CD14-positive monocyte (primary cell): ENCODE results near the gene NHERF2. TPM values are rescaled to one million over a fixed set of nuclear protein-coding genes. Genes with fewer than 3 reads are reported as not detected.
A peak's percentile ranks its signal among the peaks of the same experiment; 100 is the strongest.

Experiments
- DNase-seq, 3 donors: peaks; one replicate each; pipeline ENCODE4 v3.0.0-alpha.2; 2011 to 2022
- H2AFZ ChIP-seq: 2 replicates; pipeline ENCODE4 v1.6.0; 2012; ENCODE audit warnings: mild to moderate bottlenecking, low read depth, low read length, inconsistent platforms; ENCODE audit not compliant: insufficient read depth, poor library complexity, severe bottlenecking
- H3K27ac ChIP-seq, 2 donors: 1 replicate in 1 of 2; 2 replicates in 1 of 2; pipeline ENCODE4 v1.5.1; 2012 to 2013; ENCODE audit warnings: low read length in 2 of 2, control low read depth in 1 of 2, inconsistent platforms in 1 of 2, low read depth in 1 of 2, mild to moderate bottlenecking in 1 of 2
- H3K27me3 ChIP-seq, 2 donors: one replicate each; pipeline versions ENCODE4 v1.6.0 to v1.6.1; 2011 to 2013; ENCODE audit warnings: low read length in 2 of 2; ENCODE audit not compliant: control insufficient read depth in 2 of 2, insufficient read depth in 2 of 2
- H3K36me3 ChIP-seq, 2 donors: replicated peaks in 1 of 2; 1 replicate in 1 of 2; 2 replicates in 1 of 2; pipeline versions ENCODE4 v1.5.1 to v1.6.1; 2012 to 2013; ENCODE audit warnings: low read length in 2 of 2, control low read depth in 1 of 2, inconsistent platforms in 1 of 2, mild to moderate bottlenecking in 1 of 2; ENCODE audit not compliant: insufficient read depth in 2 of 2, control insufficient read depth in 1 of 2
- H3K4me1 ChIP-seq, 2 donors: 1 replicate in 1 of 2; 2 replicates in 1 of 2; pipeline versions ENCODE4 v1.5.1 to v1.6.1; 2012 to 2013; ENCODE audit warnings: low read length in 2 of 2, control low read depth in 1 of 2, inconsistent platforms in 1 of 2, mild to moderate bottlenecking in 1 of 2, moderate library complexity in 1 of 2; ENCODE audit not compliant: insufficient read depth in 2 of 2, control insufficient read depth in 1 of 2
- H3K4me2 ChIP-seq: replicated peaks from 2 replicates; pipeline ENCODE3; 2012; ENCODE audit warnings: low read length, moderate library complexity, mild to moderate bottlenecking; ENCODE audit not compliant: poor library complexity, severe bottlenecking; ENCODE audit errors: extremely low read depth
- H3K4me3 ChIP-seq, 3 experiments: fragments of 200-600 bp in 1 of 3; sonication (generic) in 1 of 3; replicated peaks in 1 of 3; 1 replicate in 2 of 3; 2 replicates in 1 of 3; pipeline ENCODE4 v1.5.1; 2011 to 2013; ENCODE audit warnings: low read length in 3 of 3, mild to moderate bottlenecking in 3 of 3, control low read depth in 2 of 3, low read depth in 2 of 3, inconsistent platforms in 1 of 3, moderate library complexity in 1 of 3
- H3K79me2 ChIP-seq: 2 replicates; pipeline ENCODE4 v1.6.0; 2012; ENCODE audit warnings: mild to moderate bottlenecking, control low read depth, inconsistent platforms, low read length, moderate library complexity; ENCODE audit not compliant: insufficient read depth
- H3K9ac ChIP-seq: 2 replicates; pipeline ENCODE4 v1.6.0; 2017; ENCODE audit warnings: low read length, mild to moderate bottlenecking; ENCODE audit not compliant: insufficient read depth, poor library complexity, severe bottlenecking
- H3K9me3 ChIP-seq, 2 donors: replicated peaks in 1 of 2; 1 replicate in 1 of 2; 2 replicates in 1 of 2; pipeline versions ENCODE4 v1.5.1 to v1.6.1; 2012 to 2013; ENCODE audit warnings: low read length in 2 of 2, control low read depth in 1 of 2; ENCODE audit not compliant: control insufficient read depth in 1 of 2, insufficient read depth in 1 of 2
- H4K20me1 ChIP-seq: 2 replicates; pipeline ENCODE4 v1.6.0; 2012; ENCODE audit warnings: mild to moderate bottlenecking, low read length, control low read depth, moderate library complexity; ENCODE audit not compliant: insufficient read depth
- H3K27ac Mint-ChIP-seq, 7 donors: one replicate each; pipeline ENCODE4 v1.8.0; 2020; ENCODE audit warnings: mild to moderate bottlenecking in 7 of 7, mixed read lengths in 7 of 7, moderate library complexity in 6 of 7, inconsistent platforms in 2 of 7
- H3K27me3 Mint-ChIP-seq, 3 donors: one replicate each; pipeline ENCODE4 v1.8.0; 2021 to 2022; ENCODE audit warnings: low read depth in 3 of 3, mild to moderate bottlenecking in 3 of 3, mixed read lengths in 3 of 3, moderate library complexity in 3 of 3, inconsistent platforms in 1 of 3
- H3K36me3 Mint-ChIP-seq, 2 donors: one replicate each; pipeline ENCODE4 v1.8.0; 2020; ENCODE audit warnings: mixed read lengths in 2 of 2, inconsistent platforms in 1 of 2, mild to moderate bottlenecking in 1 of 2
- H3K4me1 Mint-ChIP-seq: one replicate; pipeline ENCODE4 v1.8.0; 2020; ENCODE audit warnings: mild to moderate bottlenecking, mixed read lengths
- H3K4me3 Mint-ChIP-seq, 2 donors: one replicate each; pipeline ENCODE4 v1.8.0; 2020; ENCODE audit warnings: mild to moderate bottlenecking in 2 of 2, mixed read lengths in 2 of 2, moderate library complexity in 1 of 2
- H3K9me3 Mint-ChIP-seq, 7 donors: one replicate each; pipeline ENCODE4 v1.8.0; 2020 to 2022; ENCODE audit warnings: mixed read lengths in 7 of 7, mild to moderate bottlenecking in 6 of 7, moderate library complexity in 6 of 7, inconsistent platforms in 2 of 7
- WGBS: methylation state at CpG from one replicate; pipeline ENCODE4 v1.1.5; 2013; ENCODE audit warnings: missing lambda C conversion rate; ENCODE audit not compliant: insufficient coverage; 5-methylcytosine and 5-hydroxymethylcytosine counted together
- intact Hi-C, 2 donors: fragments of 100-400 bp; cut with micrococcal nuclease; formaldehyde crosslinking; loops; one replicate each; pipeline versions ENCODE4 v1.15.0 to v1.15.1; 2023
- polyA plus RNA-seq, 3 donors: library from polyadenylated mRNA; depleted of rRNA in 1 of 3; unstranded in 2 of 3; stranded (reverse) in 1 of 3; fragments of 300-500 nt in 2 of 3; fragments of >200 nt in 1 of 3; fragmentation: Illumina TruSeq in 2 of 3; gene quantifications; 1 replicate in 2 of 3; 2 replicates in 1 of 3; pipeline ENCODE4 v1.2.3, GENCODE V29; 2012 to 2021
- TF ChIP-seq, protein P1 (sequence below): fragments of 200-600 bp; IDR thresholded peaks from one replicate; pipeline ENCODE4 v1.8.0; 2022; ENCODE audit warnings: antibody characterized with exemption, mild to moderate bottlenecking

NHERF2 gene
- polyA plus RNA-seq, 3 donors: 0.66 to 8.2 (median 0.78) TPM

- peaks cover 3 to 4% of the 10 kb centered on the region in 2 donors for H3K36me3 Mint-ChIP-seq
- TF ChIP-seq, protein P1, sequence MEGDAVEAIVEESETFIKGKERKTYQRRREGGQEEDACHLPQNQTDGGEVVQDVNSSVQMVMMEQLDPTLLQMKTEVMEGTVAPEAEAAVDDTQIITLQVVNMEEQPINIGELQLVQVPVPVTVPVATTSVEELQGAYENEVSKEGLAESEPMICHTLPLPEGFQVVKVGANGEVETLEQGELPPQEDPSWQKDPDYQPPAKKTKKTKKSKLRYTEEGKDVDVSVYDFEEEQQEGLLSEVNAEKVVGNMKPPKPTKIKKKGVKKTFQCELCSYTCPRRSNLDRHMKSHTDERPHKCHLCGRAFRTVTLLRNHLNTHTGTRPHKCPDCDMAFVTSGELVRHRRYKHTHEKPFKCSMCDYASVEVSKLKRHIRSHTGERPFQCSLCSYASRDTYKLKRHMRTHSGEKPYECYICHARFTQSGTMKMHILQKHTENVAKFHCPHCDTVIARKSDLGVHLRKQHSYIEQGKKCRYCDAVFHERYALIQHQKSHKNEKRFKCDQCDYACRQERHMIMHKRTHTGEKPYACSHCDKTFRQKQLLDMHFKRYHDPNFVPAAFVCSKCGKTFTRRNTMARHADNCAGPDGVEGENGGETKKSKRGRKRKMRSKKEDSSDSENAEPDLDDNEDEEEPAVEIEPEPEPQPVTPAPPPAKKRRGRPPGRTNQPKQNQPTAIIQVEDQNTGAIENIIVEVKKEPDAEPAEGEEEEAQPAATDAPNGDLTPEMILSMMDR: no peak
- peak overlapping the region in 1 of 7 donors; percentile 46 for H3K27ac Mint-ChIP-seq
- 94% methylated on average over 10 of the region's 11 CpGs for WGBS
- intact Hi-C loops: no loop called here
- H3K4me3 ChIP-seq: no peak overlapping the region
- no peaks in the 10 kb centered on the region for H3K9me3 ChIP-seq
- no peaks in the 10 kb centered on the region for H3K27me3 Mint-ChIP-seq
- H3K9ac ChIP-seq: no peak overlapping the region
- H3K79me2 ChIP-seq: peaks cover 4% of the 10 kb centered on the region
- H3K4me1 Mint-ChIP-seq: peaks cover 17% of the 10 kb centered on the region
- H3K27me3 ChIP-seq: no peaks in the 10 kb centered on the region
- no peak overlapping the region for H3K27ac ChIP-seq
- peak overlapping the region in 1 of 2 donors; percentile 4 for H3K4me3 Mint-ChIP-seq
- H3K36me3 ChIP-seq: no peaks in the 10 kb centered on the region
- H3K9me3 Mint-ChIP-seq: no peaks in the 10 kb centered on the region
- H2AFZ ChIP-seq: no peak overlapping the region
- no peak overlapping the region for H3K4me2 ChIP-seq
- DNase-seq: no peak
- H4K20me1 ChIP-seq: no peaks in the 10 kb centered on the region
- H3K4me1 ChIP-seq: peaks cover 18 to 27% of the 10 kb centered on the region in 2 donors
Observed at GRCh38 chr16:2042986-2043666, 16.4 kb downstream of the NHERF2 start.

- H4K20me1 ChIP-seq: no peaks in the 10 kb centered on the region
- peak overlapping the region; percentile 59 for H3K4me2 ChIP-seq
- H3K4me3 ChIP-seq: peak overlapping the region in 1 of 3 experiments; percentile 50
- no peaks in the 10 kb centered on the region for H3K36me3 ChIP-seq
- peak overlapping the region; percentile 17 for H3K9ac ChIP-seq
- intact Hi-C loops: no loop called here
- DNase-seq: no peak
- H3K4me3 Mint-ChIP-seq: peak overlapping the region; percentile 48 to 53
- H3K9me3 Mint-ChIP-seq: no peaks in the 10 kb centered on the region
- H3K27me3 Mint-ChIP-seq: no peaks in the 10 kb centered on the region
- peaks cover 3 to 4% of the 10 kb centered on the region in 2 donors for H3K36me3 Mint-ChIP-seq
- no peaks in the 10 kb centered on the region for H3K27me3 ChIP-seq
- TF ChIP-seq, protein P1: no peak
- peaks cover 11% of the 10 kb centered on the region for H3K79me2 ChIP-seq
- H3K4me1 ChIP-seq: peaks cover 26 to 34% of the 10 kb centered on the region in 2 donors
- 45% methylated on average over 20 of the region's 26 CpGs for WGBS
- H3K4me1 Mint-ChIP-seq: peaks cover 24% of the 10 kb centered on the region
- H3K27ac Mint-ChIP-seq: no peak overlapping the region
- no peak overlapping the region for H3K27ac ChIP-seq
- peak overlapping the region; percentile 61 for H2AFZ ChIP-seq
- H3K9me3 ChIP-seq: no peaks in the 10 kb centered on the region
Observed at GRCh38 chr16:2043667-2044451, 17.2 kb downstream of the NHERF2 start.
